A549 (cell line): ENCODE data around the gene AFF1.
"Not testable (repeated sequence)": the region's sequence is repeated elsewhere in the genome, so short reads cannot be mapped to it uniquely, and the experiment has no call there.

Experiments used
- CEBPB ChIP-seq, 2 experiments: fragments of >200 bp in 1 of 2; sonication (Bioruptor Twin) in 1 of 2; formaldehyde crosslinking in 1 of 2; IDR thresholded peaks; 2 replicates each; pipeline ENCODE4 v1.6.1; 2012 to 2016
- CTCF ChIP-seq: fragments of >200 bp; sonication (Bioruptor Twin); formaldehyde crosslinking; IDR thresholded peaks from 3 replicates; pipeline ENCODE4 v1.5.1; 2016
- RAD21 ChIP-seq, 2 experiments: fragments of >200 bp in 1 of 2; sonication (Bioruptor Twin) in 1 of 2; formaldehyde crosslinking in 1 of 2; IDR thresholded peaks in 1 of 2; conservative IDR thresholded peaks in 1 of 2; 2 replicates in 1 of 2; 3 replicates in 1 of 2; pipeline ENCODE4 v1.6.1; 2012 to 2018; ENCODE audit warnings: inconsistent platforms in 1 of 2

GRCh38 chr4:87085732-87086131, 150.9 kb downstream of the AFF1 start:
- not testable (repeated sequence) for TF ChIP-seq RAD21 (conservative IDR thresholded peaks at IDR 0.05 in 1 of 2, IDR thresholded peaks at IDR 0.05 in 1 of 2); CEBPB (IDR thresholded peaks at IDR 0.05); CTCF
